Tibial nerve (tissue), 4 donors: ENCODE results near the gene VSNL1. TPM values are rescaled to one million over a fixed set of nuclear protein-coding genes. Genes with fewer than 3 reads are reported as not detected.

Source experiments
- DNase-seq, 2 donors: peaks; one replicate each; pipeline ENCODE4 v3.0.0-alpha.2; 2019; ENCODE audit warnings: low spot score in 2 of 2
- H3K27ac ChIP-seq, 4 donors: fragments of 200-600 bp; sonication (generic) in 3 of 4; one replicate each; pipeline ENCODE4 v1.5.1; 2017 to 2019; ENCODE audit warnings: mild to moderate bottlenecking in 1 of 4
- H3K27me3 ChIP-seq, 2 donors: fragments of 200-600 bp; sonication (generic) in 1 of 2; one replicate each; pipeline versions ENCODE4 v1.5.1 to v1.6.0; 2017 to 2019
- H3K36me3 ChIP-seq, 3 donors: fragments of 200-600 bp; sonication (generic); one replicate each; pipeline ENCODE4 v1.5.1; 2018 to 2019
- H3K4me1 ChIP-seq, 4 donors: fragments of 200-600 bp; sonication (generic) in 3 of 4; one replicate each; pipeline ENCODE4 v1.5.1; 2017 to 2019
- H3K4me3 ChIP-seq, 4 donors: fragments of 200-600 bp; sonication (generic) in 3 of 4; one replicate each; pipeline ENCODE4 v1.5.1; 2017 to 2019; ENCODE audit warnings: mild to moderate bottlenecking in 1 of 4, moderate library complexity in 1 of 4
- H3K9me3 ChIP-seq, 4 donors: fragments of 200-600 bp; sonication (generic) in 3 of 4; one replicate each; pipeline ENCODE4 v1.5.1; 2017 to 2019
- EP300 ChIP-seq, 2 donors: sonication (generic); formaldehyde crosslinking; IDR thresholded peaks; one replicate each; pipeline ENCODE4 v1.6.1; 2017; ENCODE audit warnings: antibody characterized with exemption in 2 of 2, mild to moderate bottlenecking in 1 of 2
- POLR2A ChIP-seq, 2 donors: fragments of 450-650 bp; IDR thresholded peaks; one replicate each; pipeline ENCODE4 v1.6.1; 2017; ENCODE audit warnings: antibody characterized with exemption in 2 of 2, mild to moderate bottlenecking in 2 of 2, moderate library complexity in 2 of 2
- WGBS, 2 donors: methylation state at CpG; one replicate each; pipeline ENCODE4 v1.1.5; 2018; 5-methylcytosine and 5-hydroxymethylcytosine counted together
- total RNA-seq, 4 donors: library from RNA; depleted of rRNA; stranded (reverse); fragments of >200 nt; gene quantifications; one replicate each; pipeline ENCODE4 v1.1.0, GENCODE V29; 2016
- TF ChIP-seq, protein P1 (sequence below), 5 experiments: fragments of 200-600 bp in 3 of 5; fragments of 450-650 bp in 2 of 5; sonication (generic) in 3 of 5; IDR thresholded peaks; one replicate each; pipeline ENCODE4 v1.5.1; 2016 to 2019; ENCODE audit warnings: antibody characterized with exemption in 5 of 5, mild to moderate bottlenecking in 3 of 5, moderate library complexity in 2 of 5

The VSNL1 gene
- total RNA-seq, 4 donors from 2014 or later = 0.63 to 1.2 TPM; not detected in 2

DNA sequence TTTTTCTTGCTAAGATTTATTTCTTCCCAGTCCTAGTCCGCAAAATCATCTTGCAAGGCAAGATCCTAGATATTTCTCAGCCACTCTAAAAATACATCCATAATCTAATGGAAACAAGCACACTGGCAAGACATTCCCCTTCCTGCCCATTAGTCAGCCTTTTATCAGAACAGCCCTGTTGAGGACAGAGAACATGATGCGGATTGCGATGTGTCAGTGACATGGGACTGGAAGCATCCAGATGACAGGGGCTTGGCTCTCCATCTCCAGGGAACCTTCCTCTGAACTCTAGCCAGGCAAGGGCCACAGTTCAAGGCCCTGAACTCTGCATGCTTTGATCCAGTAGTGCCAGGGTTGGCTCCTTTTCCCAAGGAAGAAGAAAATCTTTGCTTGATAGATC is 70.0 kb downstream of the VSNL1 start:
- WGBS, 2 donors = 66 to 87% methylated on average over 3 of the region's 3 CpGs
- Histone ChIP-seq H3K4me3 (no peak overlapping the region), H3K9me3 (no peaks in the 10 kb centered on the region), H3K27ac (no peak overlapping the region), H3K36me3 (no peaks in the 10 kb centered on the region), H3K4me1 (no peaks in the 10 kb centered on the region), H3K27me3 (no peaks in the 10 kb centered on the region)
- TF ChIP-seq EP300 (IDR thresholded peaks at IDR 0.05) (no peak), POLR2A (IDR thresholded peaks at IDR 0.05) (no peak)
- TF ChIP-seq, protein P1, sequence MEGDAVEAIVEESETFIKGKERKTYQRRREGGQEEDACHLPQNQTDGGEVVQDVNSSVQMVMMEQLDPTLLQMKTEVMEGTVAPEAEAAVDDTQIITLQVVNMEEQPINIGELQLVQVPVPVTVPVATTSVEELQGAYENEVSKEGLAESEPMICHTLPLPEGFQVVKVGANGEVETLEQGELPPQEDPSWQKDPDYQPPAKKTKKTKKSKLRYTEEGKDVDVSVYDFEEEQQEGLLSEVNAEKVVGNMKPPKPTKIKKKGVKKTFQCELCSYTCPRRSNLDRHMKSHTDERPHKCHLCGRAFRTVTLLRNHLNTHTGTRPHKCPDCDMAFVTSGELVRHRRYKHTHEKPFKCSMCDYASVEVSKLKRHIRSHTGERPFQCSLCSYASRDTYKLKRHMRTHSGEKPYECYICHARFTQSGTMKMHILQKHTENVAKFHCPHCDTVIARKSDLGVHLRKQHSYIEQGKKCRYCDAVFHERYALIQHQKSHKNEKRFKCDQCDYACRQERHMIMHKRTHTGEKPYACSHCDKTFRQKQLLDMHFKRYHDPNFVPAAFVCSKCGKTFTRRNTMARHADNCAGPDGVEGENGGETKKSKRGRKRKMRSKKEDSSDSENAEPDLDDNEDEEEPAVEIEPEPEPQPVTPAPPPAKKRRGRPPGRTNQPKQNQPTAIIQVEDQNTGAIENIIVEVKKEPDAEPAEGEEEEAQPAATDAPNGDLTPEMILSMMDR (IDR thresholded peaks at IDR 0.05) = no peak
- DNase-seq = no peak

DNA sequence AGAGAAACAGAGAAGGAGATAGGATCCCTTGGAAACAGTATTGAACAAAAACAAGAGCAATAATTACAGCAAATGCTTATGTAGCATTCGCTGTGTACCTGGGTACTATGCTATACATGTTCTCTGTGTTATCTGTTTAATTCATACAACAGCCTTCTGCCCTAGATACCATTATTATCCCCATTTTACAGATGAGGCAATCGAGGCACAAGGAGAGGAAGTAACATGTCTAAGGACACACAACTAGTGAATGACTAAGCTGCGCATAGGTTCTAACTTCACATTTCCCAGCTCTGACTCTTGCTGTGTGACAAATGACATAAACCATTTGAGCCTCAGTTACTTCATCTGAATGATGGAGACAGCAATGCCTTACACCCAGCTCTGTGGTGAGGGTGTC is 70.5 kb downstream of the VSNL1 start:
- DNase-seq = no peak
- Histone ChIP-seq H3K27me3 (no peaks in the 10 kb centered on the region), H3K4me1 (no peaks in the 10 kb centered on the region), H3K27ac (no peak overlapping the region), H3K36me3 (no peaks in the 10 kb centered on the region), H3K4me3 (no peak overlapping the region), H3K9me3 (no peaks in the 10 kb centered on the region)
- TF ChIP-seq EP300 (IDR thresholded peaks at IDR 0.05) (no peak), POLR2A (IDR thresholded peaks at IDR 0.05) (no peak)
- TF ChIP-seq, protein P1 (IDR thresholded peaks at IDR 0.05) = no peak
- WGBS, 2 donors = 88 to 94% methylated on average over 3 of the region's 3 CpGs

DNA sequence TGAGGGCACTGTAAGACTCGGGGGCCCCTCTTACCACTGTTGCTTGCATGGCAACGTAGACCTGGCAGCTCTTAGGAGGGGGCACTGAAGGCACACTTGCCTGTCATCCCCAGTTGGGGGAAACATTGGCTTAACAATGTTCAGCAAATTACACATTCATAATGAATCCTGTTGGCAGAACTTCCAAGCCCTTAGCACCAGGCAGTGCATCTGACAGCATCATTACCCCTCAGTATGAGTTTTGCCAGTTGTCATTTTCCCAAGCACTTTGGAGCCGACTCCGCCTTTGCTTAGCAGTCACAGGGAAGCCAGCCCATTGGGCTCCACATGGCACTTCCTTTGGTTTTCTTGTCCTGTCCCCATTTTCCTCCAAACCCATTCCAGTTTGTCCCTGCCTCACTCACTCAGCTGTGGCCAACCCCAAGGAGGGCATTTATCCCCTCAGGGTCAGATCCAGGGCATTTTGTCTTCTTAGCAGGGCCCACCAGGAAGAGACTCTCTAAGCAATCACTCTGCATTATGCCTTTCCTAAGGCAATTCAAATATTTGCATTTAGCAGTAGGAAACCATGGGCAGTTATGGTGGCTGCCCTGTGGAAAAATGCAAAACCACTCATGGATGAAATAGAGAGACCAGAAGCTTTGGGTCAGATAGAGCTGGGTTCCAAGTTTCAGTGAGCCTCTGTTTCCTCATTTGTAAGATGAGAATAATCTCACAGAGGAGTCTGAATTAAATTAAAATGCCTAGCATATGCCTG is 73.9 kb downstream of the VSNL1 start:
- Histone ChIP-seq H3K27ac (no peak overlapping the region), H3K4me3 (no peak overlapping the region), H3K9me3 (no peaks in the 10 kb centered on the region), H3K4me1 (no peaks in the 10 kb centered on the region), H3K27me3 (no peaks in the 10 kb centered on the region), H3K36me3 (no peaks in the 10 kb centered on the region)
- 88 to 90% methylated on average over 4 of the region's 4 CpGs for WGBS, 2 donors
- TF ChIP-seq POLR2A (IDR thresholded peaks at IDR 0.05) (no peak), EP300 (IDR thresholded peaks at IDR 0.05) (no peak)
- TF ChIP-seq, protein P1 (IDR thresholded peaks at IDR 0.05) = no peak
- no peak for DNase-seq

DNA sequence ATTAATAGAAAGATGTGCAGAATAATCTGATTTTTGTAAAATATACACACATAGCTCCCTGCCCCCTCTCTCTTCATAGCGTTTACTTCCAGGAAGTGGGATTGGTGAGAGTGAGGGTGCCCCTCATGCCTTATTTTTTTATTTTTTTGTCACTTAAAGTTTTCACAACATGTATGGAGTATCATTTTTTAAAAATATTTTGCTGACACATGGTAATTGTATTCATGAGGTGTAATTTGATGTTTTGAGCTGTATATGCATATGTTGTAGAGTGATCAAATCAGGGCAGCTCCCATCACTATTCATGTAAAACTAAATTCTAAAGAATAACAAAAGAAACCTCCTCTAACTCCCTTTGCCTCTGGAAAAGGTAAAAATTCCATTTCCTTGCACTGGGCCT is 74.7 kb downstream of the VSNL1 start:
- 60 to 88% methylated on average over 1 of the region's 1 CpG for WGBS, 2 donors
- TF ChIP-seq, protein P1 (IDR thresholded peaks at IDR 0.05) = no peak
- no peak for TF ChIP-seq POLR2A (IDR thresholded peaks at IDR 0.05)
- TF ChIP-seq EP300 (IDR thresholded peaks at IDR 0.05) = no peak
- Histone ChIP-seq H3K9me3 (no peaks in the 10 kb centered on the region), H3K36me3 (no peaks in the 10 kb centered on the region), H3K4me3 (no peak overlapping the region), H3K27me3 (no peaks in the 10 kb centered on the region), H3K27ac (no peak overlapping the region), H3K4me1 (peaks cover 0 to 2% (median 0%) of the 10 kb centered on the region in 4 donors)
- no peak for DNase-seq

DNA sequence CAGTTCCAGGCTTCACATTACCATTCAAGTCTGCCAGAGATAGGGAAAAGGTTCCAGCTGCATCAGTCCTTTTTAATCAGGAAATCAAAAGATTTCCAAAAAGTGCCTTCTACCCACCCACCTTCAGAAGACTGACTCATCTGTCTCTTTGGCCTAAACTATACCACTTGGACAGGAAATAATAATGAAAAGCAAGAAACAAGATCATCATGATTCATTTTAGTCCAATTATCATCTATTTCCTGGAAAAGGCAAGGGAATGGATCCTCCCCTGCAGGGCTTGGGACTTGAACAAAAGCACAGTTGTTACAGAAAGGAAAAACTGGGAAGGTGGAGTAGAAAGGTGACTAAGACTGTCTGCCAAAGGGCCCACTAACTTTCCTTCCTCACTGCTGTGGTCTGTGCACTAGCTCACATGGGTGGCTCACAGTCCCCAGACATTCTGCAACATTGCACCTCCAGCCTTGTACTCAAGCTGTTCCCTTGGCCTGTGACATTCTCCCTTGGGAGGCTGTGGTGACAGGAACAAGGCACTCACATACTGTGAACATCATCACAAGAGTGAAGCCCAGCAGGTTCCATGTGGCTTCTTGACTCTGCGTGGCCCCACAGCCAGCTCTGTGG is 75.3 kb downstream of the VSNL1 start:
- DNase-seq = no peak
- Histone ChIP-seq H3K4me3 (no peak overlapping the region), H3K27me3 (no peaks in the 10 kb centered on the region), H3K36me3 (no peaks in the 10 kb centered on the region), H3K4me1 (peaks cover 0 to 9% (median 0%) of the 10 kb centered on the region in 4 donors), H3K27ac (no peak overlapping the region), H3K9me3 (no peaks in the 10 kb centered on the region)
- 94 to 100% methylated on average over 1 of the region's 1 CpG for WGBS, 2 donors
- TF ChIP-seq, protein P1 (IDR thresholded peaks at IDR 0.05) = no peak
- no peak for TF ChIP-seq EP300 (IDR thresholded peaks at IDR 0.05)
